Mesenchymal stem cell (in vitro differentiated cells and primary cell): ENCODE data around the gene OR6K2.
"Not testable (repeated sequence)": the region's sequence is repeated elsewhere in the genome, so short reads cannot be mapped to it uniquely, and the experiment has no call there.

Experiments
- DNase-seq: peaks from one replicate; pipeline ENCODE4 v3.0.0-alpha.2; 2013
- H2AFZ ChIP-seq: one replicate; pipeline ENCODE4 v1.6.1; 2013; ENCODE audit warnings: low read depth, mild to moderate bottlenecking, control low read depth, inconsistent platforms, low read length, moderate library complexity
- H2AK5ac ChIP-seq: 2 replicates; pipeline ENCODE4 v1.6.1; 2013; ENCODE audit warnings: low read length, moderate library complexity, mild to moderate bottlenecking, inconsistent platforms; ENCODE audit not compliant: severe bottlenecking
- H2BK120ac ChIP-seq: one replicate; pipeline ENCODE4 v1.6.1; 2013; ENCODE audit warnings: low read depth, mild to moderate bottlenecking, inconsistent platforms, low read length, moderate library complexity
- H2BK12ac ChIP-seq, 2 experiments: one replicate each; pipeline ENCODE4 v1.6.1; 2013; ENCODE audit warnings: inconsistent platforms in 2 of 2, low read length in 2 of 2, mild to moderate bottlenecking in 2 of 2, moderate library complexity in 2 of 2, control low read depth in 1 of 2
- H2BK15ac ChIP-seq: one replicate; pipeline ENCODE4 v1.6.1; 2013; ENCODE audit warnings: mild to moderate bottlenecking, low read depth, inconsistent platforms; ENCODE audit not compliant: poor library complexity, severe bottlenecking
- H2BK5ac ChIP-seq: 2 replicates; pipeline ENCODE4 v1.6.1; 2013; ENCODE audit warnings: low read depth, mild to moderate bottlenecking, low read length, control low read depth, inconsistent platforms; ENCODE audit not compliant: poor library complexity, severe bottlenecking
- H3K14ac ChIP-seq, 2 experiments: one replicate each; pipeline ENCODE4 v1.6.1; 2013; ENCODE audit warnings: inconsistent platforms in 2 of 2, low read length in 2 of 2, control low read depth in 1 of 2, mild to moderate bottlenecking in 1 of 2, moderate library complexity in 1 of 2
- H3K18ac ChIP-seq, 2 experiments: one replicate each; pipeline ENCODE4 v1.6.1; 2013; ENCODE audit warnings: inconsistent platforms in 2 of 2, low read length in 2 of 2, control low read depth in 1 of 2, low read depth in 1 of 2, mild to moderate bottlenecking in 1 of 2
- H3K23ac ChIP-seq, 2 experiments: one replicate each; pipeline ENCODE4 v1.6.1; 2013; ENCODE audit warnings: inconsistent platforms in 2 of 2, low read length in 2 of 2, mild to moderate bottlenecking in 2 of 2, moderate library complexity in 2 of 2, control low read depth in 1 of 2
- H3K27ac ChIP-seq: 2 replicates; pipeline ENCODE4 v1.5.1; 2013; ENCODE audit warnings: mild to moderate bottlenecking, moderate library complexity, low read length, control low read depth, inconsistent platforms; ENCODE audit not compliant: poor library complexity, severe bottlenecking
- H3K27me3 ChIP-seq, 2 experiments: 2 replicates each; pipeline versions ENCODE4 v1.6.1 to v1.7.0; 2013; ENCODE audit warnings: low read length in 2 of 2, mild to moderate bottlenecking in 2 of 2, moderate library complexity in 2 of 2, control low read depth in 1 of 2, inconsistent platforms in 1 of 2; ENCODE audit not compliant: control insufficient read depth in 1 of 2, insufficient read depth in 1 of 2
- H3K36me3 ChIP-seq, 2 experiments: 2 replicates each; pipeline versions ENCODE4 v1.6.1 to v1.7.0; 2013; ENCODE audit warnings: low read length in 2 of 2, control low read depth in 1 of 2, inconsistent platforms in 1 of 2, low read depth in 1 of 2, mild to moderate bottlenecking in 1 of 2; ENCODE audit not compliant: insufficient read depth in 2 of 2, control insufficient read depth in 1 of 2
- H3K4ac ChIP-seq, 2 experiments: one replicate each; pipeline ENCODE4 v1.6.1; 2013; ENCODE audit warnings: inconsistent platforms in 2 of 2, low read length in 2 of 2, mild to moderate bottlenecking in 2 of 2, moderate library complexity in 2 of 2, control low read depth in 1 of 2, low read depth in 1 of 2
- H3K4me1 ChIP-seq: 2 replicates; pipeline ENCODE4 v1.6.1; 2013; ENCODE audit warnings: low read depth, low read length, control low read depth; ENCODE audit not compliant: control insufficient read depth, insufficient read depth
- H3K4me2 ChIP-seq: 2 replicates; pipeline ENCODE4 v1.6.1; 2013; ENCODE audit warnings: low read length, mild to moderate bottlenecking, inconsistent platforms; ENCODE audit not compliant: poor library complexity, severe bottlenecking
- H3K4me3 ChIP-seq, 2 experiments: 2 replicates each; pipeline versions ENCODE4 v1.5.1 to v1.7.0; 2013; ENCODE audit warnings: low read length in 2 of 2, mild to moderate bottlenecking in 2 of 2, control low read depth in 1 of 2, low read depth in 1 of 2; ENCODE audit not compliant: insufficient read depth in 1 of 2
- H3K79me1 ChIP-seq: replicated peaks from 2 replicates; pipeline ENCODE4 v1.6.1; 2013; ENCODE audit warnings: mild to moderate bottlenecking, control low read depth, low read length, inconsistent platforms; ENCODE audit not compliant: poor library complexity, severe bottlenecking
- H3K9ac ChIP-seq: 2 replicates; pipeline ENCODE4 v1.7.0; 2013; ENCODE audit warnings: mild to moderate bottlenecking, low read length, moderate library complexity
- H3K9me3 ChIP-seq: 2 replicates; pipeline ENCODE4 v1.7.0; 2013; ENCODE audit warnings: mild to moderate bottlenecking, low read length; ENCODE audit not compliant: control insufficient read depth
- H4K8ac ChIP-seq: one replicate; pipeline ENCODE4 v1.6.1; 2013; ENCODE audit warnings: inconsistent platforms, mild to moderate bottlenecking, low read length, moderate library complexity
- H4K91ac ChIP-seq: one replicate; pipeline ENCODE4 v1.6.1; 2013; ENCODE audit warnings: mild to moderate bottlenecking, low read length, inconsistent platforms
- WGBS: methylation state at CpG from one replicate; pipeline ENCODE4 v1.1.7; 2013; ENCODE audit warnings: mixed read lengths; 5-methylcytosine and 5-hydroxymethylcytosine counted together

Gene OR6K2

DNA sequence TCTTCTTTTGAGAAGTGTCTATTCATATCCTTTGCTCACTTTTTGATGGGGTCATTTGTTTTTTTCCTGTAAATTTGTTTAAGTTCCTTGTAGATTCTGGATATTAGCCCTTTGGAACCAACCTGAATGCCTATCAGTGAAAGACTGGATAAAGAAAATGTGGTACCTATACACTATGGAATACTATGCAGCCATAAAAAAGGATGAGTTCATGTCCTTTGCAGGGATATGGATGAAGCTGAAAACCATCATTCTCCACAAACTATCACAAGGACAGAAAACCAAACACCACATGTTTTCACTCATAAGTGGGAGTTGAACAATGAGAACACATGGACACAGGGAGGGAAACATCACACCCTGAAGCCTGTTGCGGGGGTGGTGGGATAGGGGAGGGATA, 12.1 kb downstream of the OR6K2 start:
- not testable (repeated sequence) for H4K8ac ChIP-seq, H3K18ac ChIP-seq, H3K14ac ChIP-seq, H2AFZ ChIP-seq, H3K23ac ChIP-seq, H4K91ac ChIP-seq, H3K4me3 ChIP-seq, H2BK120ac ChIP-seq, H3K4ac ChIP-seq, H3K4me2 ChIP-seq, H3K36me3 ChIP-seq, H2BK5ac ChIP-seq, H2AK5ac ChIP-seq, H3K4me1 ChIP-seq, DNase-seq, H2BK15ac ChIP-seq, H3K9me3 ChIP-seq, H3K9ac ChIP-seq, H3K27me3 ChIP-seq, H3K27ac ChIP-seq, H3K79me1 ChIP-seq, H2BK12ac ChIP-seq
- WGBS: 78% methylated on average over 1 of the region's 1 CpG

DNA sequence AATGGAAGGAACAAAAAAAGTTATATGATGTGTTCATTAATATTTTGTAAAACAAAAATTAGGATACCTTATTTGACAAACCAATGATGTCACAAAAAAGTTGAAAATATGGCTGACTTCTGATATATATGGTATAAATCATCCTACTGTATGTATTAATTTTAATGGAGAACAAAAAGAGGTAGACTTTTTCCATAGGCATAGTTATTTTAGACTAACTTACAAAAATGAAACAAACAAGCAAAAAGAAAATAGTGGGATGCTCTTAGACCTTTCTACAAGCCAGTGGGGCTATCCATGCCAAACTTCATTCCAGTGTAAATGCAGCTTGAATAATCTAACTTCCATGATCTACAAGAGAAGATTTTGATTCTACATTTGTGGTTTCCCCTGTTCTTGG, 13.4 kb downstream of the OR6K2 start:
- no peak overlapping the region for H2BK120ac ChIP-seq
- H3K23ac ChIP-seq: no peak overlapping the region
- no peak overlapping the region for H3K4me2 ChIP-seq
- no peaks in the 10 kb centered on the region for H3K27me3 ChIP-seq
- H3K36me3 ChIP-seq: no peaks in the 10 kb centered on the region
- no peak overlapping the region for H3K14ac ChIP-seq
- no peak overlapping the region for H2BK5ac ChIP-seq
- H3K9ac ChIP-seq: no peak overlapping the region
- H3K27ac ChIP-seq: no peak overlapping the region
- no peak overlapping the region for H4K8ac ChIP-seq
- no peak overlapping the region for H3K4ac ChIP-seq
- H4K91ac ChIP-seq: no peak overlapping the region
- H3K79me1 ChIP-seq: no peaks in the 10 kb centered on the region
- DNase-seq: no peak
- H2BK15ac ChIP-seq: no peak overlapping the region
- H3K18ac ChIP-seq: no peak overlapping the region
- H3K4me3 ChIP-seq: no peak overlapping the region
- H3K9me3 ChIP-seq: no peaks in the 10 kb centered on the region
- H2AK5ac ChIP-seq: no peak overlapping the region
- H2BK12ac ChIP-seq: no peak overlapping the region
- H3K4me1 ChIP-seq: no peaks in the 10 kb centered on the region
- H2AFZ ChIP-seq: no peak overlapping the region

DNA sequence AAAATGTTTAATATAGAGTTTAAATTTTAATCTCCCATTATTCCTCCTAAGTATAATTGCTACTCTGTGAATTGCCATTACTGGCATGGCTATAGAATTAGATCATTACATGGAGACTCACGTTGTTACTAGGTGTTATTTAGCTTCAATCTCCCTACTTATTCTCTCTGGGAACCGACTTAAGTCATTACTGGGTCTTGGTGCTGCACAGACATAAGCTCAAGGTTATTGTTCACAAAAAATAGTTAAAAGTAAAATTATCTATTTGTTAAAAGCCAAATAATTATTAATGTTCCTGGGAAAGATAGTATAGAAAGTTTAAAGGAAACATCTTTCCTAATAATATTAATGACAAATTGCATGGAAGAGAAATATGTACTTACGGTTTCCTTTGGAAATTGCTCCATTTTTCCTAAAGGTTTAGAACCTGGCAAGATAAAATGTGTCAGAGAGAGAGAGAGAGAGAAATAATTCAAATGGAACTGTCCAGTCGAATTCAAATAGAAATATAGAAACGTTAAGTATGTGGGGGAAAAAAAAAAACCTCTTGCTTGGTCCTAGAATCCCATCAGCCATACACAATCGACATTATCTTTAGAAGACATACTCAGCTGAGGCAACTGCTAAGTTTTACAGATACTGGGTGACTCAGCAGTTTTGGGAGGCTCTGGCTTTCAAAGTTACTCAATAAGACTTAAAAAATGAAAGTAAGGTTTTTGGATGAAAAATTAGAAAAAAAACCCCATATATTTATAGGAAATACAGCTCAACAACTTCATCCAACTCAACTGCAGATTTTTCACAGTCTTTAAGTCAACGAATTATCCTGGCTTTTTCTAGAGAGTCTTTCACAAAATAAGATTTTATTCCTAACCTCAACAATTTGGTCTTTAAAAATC, 14.1 kb downstream of the OR6K2 start, which contains the start of gene SPTA1:
Gene SPTA1 (minus strand): TSS at position 605 of the 899 bp plus-strand sequence. CDS start 198 bp downstream, at position 407.
- WGBS: 58% methylated on average over 5 of the region's 7 CpGs
- Histone ChIP-seq H3K18ac (no peak within 1 kb of the TSS), H3K4me3 (no peak within 1 kb of the TSS), H3K79me1 (no peaks in the 10 kb centered on the region), H2AFZ (no peak within 1 kb of the TSS), H4K8ac (no peak within 1 kb of the TSS), H3K4me2 (no peak within 1 kb of the TSS), H2BK12ac (no peak within 1 kb of the TSS), H2BK15ac (no peak within 1 kb of the TSS), H3K9ac (no peak within 1 kb of the TSS), H3K4me1 (no peaks in the 10 kb centered on the region), H2BK120ac (no peak within 1 kb of the TSS), H3K23ac (no peak within 1 kb of the TSS), H2AK5ac (no peak within 1 kb of the TSS), H3K36me3 (no peaks in the 10 kb centered on the region), H4K91ac (no peak within 1 kb of the TSS), H3K27ac (no peak within 1 kb of the TSS), H3K14ac (no peak within 1 kb of the TSS), H3K27me3 (no peaks in the 10 kb centered on the region), H2BK5ac (no peak within 1 kb of the TSS), H3K9me3 (no peaks in the 10 kb centered on the region), H3K4ac (no peak within 1 kb of the TSS)
- peak; percentile 26 for DNase-seq

DNA sequence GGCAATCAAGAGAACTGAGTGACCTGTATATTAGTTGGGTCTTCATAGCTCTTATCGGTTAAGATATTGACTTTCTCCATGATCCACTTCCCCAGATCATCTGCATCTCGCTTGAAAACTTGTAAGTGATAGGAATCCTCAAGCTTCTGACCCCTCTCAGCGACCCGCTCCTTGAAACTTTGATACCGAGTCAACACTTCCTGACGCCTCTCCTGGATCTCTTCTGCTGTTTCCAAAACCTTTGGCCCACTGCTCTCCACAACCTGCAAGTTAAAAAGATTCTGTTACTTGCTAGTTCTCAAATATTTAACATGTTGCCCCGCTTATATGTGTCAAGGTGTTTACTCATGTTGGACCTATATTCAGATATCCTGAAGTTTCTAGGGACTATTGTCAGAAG, 15.4 kb downstream of the OR6K2 start:
- H3K9ac ChIP-seq: no peak overlapping the region
- H3K4me1 ChIP-seq: no peaks in the 10 kb centered on the region
- no peaks in the 10 kb centered on the region for H3K36me3 ChIP-seq
- no peaks in the 10 kb centered on the region for H3K27me3 ChIP-seq
- H4K91ac ChIP-seq: no peak overlapping the region
- WGBS: 66% methylated on average over 5 of the region's 7 CpGs
- no peak overlapping the region for H3K4me2 ChIP-seq
- H2BK15ac ChIP-seq: no peak overlapping the region
- H3K4ac ChIP-seq: no peak overlapping the region
- H3K18ac ChIP-seq: no peak overlapping the region
- no peak overlapping the region for H3K14ac ChIP-seq
- H3K27ac ChIP-seq: no peak overlapping the region
- no peak overlapping the region for H2BK5ac ChIP-seq
- H4K8ac ChIP-seq: no peak overlapping the region
- H2AFZ ChIP-seq: no peak overlapping the region
- no peak overlapping the region for H3K23ac ChIP-seq
- H2BK120ac ChIP-seq: no peak overlapping the region
- no peak for DNase-seq
- H2BK12ac ChIP-seq: no peak overlapping the region
- H3K79me1 ChIP-seq: no peaks in the 10 kb centered on the region
- no peaks in the 10 kb centered on the region for H3K9me3 ChIP-seq
- H2AK5ac ChIP-seq: no peak overlapping the region
- H3K4me3 ChIP-seq: no peak overlapping the region
